NT2/D1 (cell line): ENCODE measurements around the gene RHEB.

Experiments
- YY1 ChIP-seq: IDR thresholded peaks from 2 replicates; pipeline ENCODE4 v1.6.1; 2011; ENCODE audit not compliant: insufficient read length, insufficient read depth
- ZNF274 ChIP-seq: IDR thresholded peaks from 2 replicates; pipeline ENCODE4 v1.6.1; 2011; ENCODE audit warnings: mild to moderate bottlenecking, low read depth, low read length

GRCh38 chr7:151515276-151515565, 4.5 kb downstream of the RHEB start:
- TF ChIP-seq ZNF274 (no peak), YY1 (no peak)
